ENCODE data around the gene NRG2.

NRG2 gene

GRCh38 chr5:139900546-139901250, 142.4 kb downstream of the NRG2 start:
- no peak for FAIRE-seq

DNA sequence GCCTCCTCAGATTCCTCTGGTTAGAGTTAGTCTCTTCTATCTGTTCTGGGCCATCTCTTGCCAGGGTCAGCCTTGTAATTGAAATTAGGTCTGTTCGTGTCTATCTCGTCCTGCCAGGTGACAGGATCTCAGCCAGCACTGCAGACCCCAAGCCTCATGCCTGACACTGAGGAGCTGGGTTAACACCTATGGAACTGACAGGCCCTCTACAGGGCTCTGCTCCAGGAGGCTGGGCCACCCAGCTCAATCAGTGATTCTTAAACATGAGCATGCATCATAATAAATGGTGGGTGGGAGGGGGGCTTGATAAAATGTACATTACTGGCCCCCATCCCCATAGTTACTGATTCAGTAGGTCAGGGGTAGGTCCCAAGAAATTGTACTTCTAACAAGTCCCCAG, 144.1 kb downstream of the NRG2 start:
- no peak for FAIRE-seq

DNA sequence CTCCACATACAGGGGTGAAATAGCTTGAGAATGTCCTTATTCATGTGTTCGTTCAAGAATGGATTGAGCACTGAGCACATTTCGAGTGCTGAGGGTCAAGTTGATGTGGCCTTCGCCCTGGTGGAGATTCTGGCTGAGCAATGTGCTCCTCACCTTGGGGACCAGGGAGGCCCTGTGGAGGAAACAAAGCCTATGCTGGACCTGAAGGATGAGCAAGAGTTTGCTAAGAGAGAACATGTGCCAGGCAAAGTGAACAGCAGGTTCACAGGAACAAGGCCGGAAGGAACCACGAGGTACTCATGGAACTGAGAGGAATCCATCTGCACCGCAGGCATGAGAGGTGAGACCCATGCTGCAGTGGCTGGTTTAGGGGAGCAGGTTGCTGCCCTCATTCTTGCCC, 145.1 kb downstream of the NRG2 start:
- FAIRE-seq: no peak

GRCh38 chr5:139897342-139897741, 145.8 kb downstream of the NRG2 start:
- FAIRE-seq: no peak

DNA sequence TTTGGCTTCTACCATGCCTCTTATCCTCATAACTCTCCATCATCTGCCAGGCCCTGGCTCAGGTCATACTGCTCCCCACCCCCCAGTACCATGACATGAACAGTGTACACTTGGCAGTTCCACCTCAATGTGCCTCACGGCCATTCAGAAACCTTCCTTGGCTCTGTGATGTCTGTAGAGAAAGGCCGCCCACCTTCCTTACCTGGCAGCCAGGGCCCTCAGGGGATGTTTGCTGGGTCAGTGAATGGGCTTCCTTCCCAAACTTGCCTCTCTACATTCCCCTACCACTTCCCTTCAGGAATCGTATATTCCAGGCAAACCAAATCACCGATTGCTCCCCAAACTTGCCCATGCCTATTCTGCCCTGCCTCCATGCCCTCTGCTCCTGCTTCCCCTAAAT, 146.4 kb downstream of the NRG2 start:
- FAIRE-seq: no peak

DNA sequence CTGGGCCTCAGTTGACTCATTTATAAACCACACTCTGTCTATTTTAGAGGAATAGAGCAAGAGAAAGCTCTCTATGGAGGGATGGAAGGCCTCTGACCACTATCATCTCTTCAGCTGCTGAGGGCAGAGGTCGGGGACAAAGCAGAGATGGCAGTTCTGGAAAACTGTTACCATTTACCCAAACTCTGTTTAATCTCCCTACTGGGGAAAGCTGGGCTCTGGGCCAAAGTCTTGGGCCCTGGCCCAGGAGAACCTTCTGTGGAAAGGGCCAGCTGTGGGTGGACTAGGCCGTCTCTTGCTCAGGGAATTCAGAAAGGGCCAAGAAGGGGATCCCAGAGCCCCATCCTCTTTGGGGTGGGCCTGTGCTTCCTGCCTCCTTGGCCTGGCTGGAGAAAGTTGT, 147.5 kb downstream of the NRG2 start:
- FAIRE-seq: no peak

DNA sequence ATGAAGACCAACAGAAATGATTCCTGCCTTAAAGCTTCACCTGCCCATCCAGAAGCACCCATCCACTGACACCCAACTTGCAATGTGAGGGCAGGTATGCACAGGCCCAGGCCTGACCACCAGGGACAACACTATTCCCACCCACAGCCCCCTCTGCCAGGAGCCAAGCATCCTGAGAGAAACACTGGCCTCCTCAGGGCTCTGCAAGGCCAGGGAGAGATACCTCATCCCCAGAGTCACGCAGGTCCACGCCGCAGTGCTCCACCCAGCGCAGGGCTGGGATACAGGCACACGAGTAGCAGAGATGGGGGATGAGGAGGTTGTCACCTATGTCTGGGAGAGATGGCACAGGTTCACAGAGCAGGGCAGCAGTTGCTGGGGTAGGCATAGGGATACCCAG, 148.1 kb downstream of the NRG2 start:
- FAIRE-seq: no peak

DNA sequence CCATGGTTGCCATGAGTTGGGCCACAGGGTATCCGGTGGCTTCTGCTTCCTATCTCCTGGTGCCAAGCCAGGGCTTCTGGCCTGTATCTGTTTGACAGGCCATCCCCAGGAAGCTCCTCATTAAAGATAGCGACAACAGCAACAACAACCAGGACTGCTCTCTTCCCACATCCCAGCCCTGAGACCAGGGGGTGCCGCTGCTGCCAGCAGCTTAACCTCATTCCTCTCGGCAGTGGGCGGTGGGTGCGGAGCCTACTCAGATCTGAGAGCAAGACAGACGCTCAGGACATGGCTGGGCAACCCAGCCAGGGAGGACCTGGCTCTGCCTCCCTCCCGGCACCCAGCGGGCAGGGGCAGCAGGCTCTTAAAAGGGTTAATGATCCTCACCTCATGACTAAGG, 149.2 kb downstream of the NRG2 start:
- no peak for FAIRE-seq

GRCh38 chr5:139889410-139889809, 153.7 kb downstream of the NRG2 start:
- FAIRE-seq: no peak

DNA sequence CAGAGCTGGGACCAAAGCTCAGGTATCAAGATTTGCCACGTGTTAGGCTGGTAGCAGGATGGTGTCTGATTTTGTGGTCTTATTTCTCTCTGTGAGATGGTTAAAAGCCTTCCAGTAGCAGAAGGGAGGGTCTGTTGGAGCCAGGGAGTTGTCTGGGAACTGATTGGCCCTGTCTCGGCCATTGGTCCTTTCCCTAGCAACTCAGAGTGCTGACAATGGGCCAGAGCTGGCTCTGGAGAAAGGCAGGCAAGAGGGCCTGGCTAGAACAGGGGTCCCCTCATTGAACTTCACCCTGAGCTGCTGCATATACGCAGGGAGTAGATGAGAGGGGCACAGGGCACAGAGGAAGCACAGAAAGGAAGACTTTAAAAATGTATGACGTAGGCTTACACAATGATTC, 154.7 kb downstream of the NRG2 start:
- FAIRE-seq: no peak

- no peak for FAIRE-seq
Measured at GRCh38 chr5:139886213-139886612, 156.9 kb downstream of the NRG2 start.

DNA sequence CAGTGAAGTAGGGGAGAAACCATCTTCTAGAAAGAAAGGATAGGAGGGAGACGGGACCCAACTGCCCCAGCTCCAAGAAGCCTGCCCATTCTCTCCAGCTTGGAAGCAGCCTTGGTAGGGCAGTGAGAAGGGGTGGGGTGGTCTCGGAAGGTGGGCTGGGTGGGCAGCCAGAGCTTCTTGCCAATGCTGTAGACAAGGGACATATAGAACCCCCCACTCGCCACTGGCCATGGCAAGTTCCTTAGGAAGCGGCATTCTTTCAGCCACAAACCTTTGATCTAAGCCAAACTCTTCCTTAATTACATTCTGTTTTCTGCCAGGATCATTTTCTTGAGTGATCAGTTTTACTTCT, 157.3 kb downstream of the NRG2 start:
- no peak for FAIRE-seq

GRCh38 chr5:139885172-139885856, 157.8 kb downstream of the NRG2 start:
- FAIRE-seq: no peak

DNA sequence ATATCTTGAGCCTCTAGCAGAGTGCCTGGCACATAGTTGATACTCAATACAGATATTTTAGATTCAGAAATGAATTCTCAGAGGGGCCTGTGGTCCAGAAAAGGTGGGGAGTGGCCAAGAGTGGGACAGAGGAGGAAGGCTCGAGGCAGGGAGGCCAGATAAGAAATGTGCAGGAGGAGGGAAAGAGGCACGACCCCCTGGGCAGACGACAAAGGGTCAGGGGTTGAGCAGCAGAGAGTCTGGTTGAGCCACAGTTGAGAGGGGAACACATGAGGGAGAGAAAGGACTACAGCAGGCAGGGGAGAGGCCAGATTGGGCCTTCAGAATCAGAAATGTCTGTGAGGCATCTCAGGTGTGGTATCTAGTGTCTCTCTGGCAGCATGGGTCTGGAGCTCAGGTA, 158.4 kb downstream of the NRG2 start:
- FAIRE-seq: no peak

GRCh38 chr5:139884144-139884543, 159.0 kb downstream of the NRG2 start:
- FAIRE-seq: no peak

GRCh38 chr5:139882961-139883539, 160.0 kb downstream of the NRG2 start:
- FAIRE-seq: no peak

- FAIRE-seq: no peak
Measured at GRCh38 chr5:139882316-139882715, 160.8 kb downstream of the NRG2 start.

GRCh38 chr5:139881143-139881733, 161.9 kb downstream of the NRG2 start:
- FAIRE-seq: no peak

DNA sequence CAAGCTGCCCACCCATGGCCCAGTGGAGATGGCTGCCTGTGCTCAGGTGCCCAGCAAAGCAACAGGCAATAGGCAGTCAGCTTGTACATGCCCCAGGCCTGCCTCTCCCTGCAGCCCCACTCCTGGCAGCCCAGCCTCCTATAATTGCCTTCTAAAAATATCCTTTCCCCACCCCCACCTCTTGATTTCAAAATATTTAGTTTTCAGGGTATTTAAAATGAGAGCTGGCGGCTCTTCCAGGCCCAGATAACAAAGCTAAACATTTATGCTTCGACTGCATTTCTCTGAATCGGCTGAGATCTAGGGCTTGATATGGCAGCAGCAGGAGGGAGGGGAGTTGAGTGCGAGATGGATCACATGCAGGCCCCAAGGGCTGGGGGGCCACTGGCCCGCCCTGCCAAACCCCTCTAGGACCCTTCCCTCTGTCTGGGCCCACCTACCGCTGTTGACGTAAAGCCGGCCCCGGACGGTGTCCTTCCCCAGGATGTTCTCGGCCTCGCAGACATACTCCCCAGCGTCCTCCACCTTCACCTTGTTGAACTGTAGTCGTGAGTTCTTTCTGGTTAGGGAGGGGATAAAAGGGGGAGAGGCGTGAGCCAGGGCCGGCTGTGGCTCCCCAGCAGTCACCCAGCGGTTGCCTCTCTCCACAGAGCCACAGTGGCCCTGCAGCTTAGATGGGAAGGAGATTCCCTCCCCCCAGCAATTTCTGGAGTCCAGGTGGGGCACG, 162.5 kb downstream of the NRG2 start:
- FAIRE-seq: no peak

DNA sequence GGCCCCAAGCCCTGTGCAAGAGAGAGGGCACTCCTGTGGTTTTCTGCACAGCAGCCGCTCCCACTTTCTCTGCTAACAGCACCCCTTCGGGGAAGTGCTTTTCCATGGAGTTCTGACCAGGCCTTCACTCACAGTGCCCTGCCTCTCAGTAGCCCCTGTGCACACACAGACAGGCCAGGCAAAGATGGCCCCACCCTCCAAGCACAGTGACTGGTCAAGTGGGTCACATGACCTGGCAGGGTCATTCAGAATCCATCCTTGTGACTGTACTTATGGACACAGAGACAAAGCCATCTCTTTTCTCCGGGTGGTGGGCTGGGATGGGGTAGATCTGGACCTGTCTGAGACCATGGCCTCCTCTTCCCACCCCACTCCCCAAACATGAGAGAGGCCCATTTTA, 165.0 kb downstream of the NRG2 start:
- FAIRE-seq: no peak

- no peak for FAIRE-seq
Measured at GRCh38 chr5:139877129-139877597, 165.9 kb downstream of the NRG2 start.

DNA sequence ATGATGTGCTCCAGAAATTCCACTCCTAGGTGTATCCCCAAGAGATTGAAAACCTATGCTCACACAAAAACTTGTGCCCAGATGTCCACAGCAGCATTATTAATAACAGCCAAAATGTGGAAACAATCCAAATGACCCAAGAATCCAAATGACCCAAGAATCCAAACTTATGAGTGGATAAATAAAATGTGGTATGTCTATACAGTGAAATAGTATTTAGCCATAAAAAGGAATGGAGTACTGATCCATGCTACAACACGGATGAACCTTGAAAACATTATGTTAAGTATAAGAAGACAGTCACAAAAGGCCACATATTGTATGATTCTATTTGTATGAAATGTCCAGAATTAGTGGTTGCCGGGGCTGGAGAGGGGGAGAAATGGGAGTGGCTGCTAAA, 167.1 kb downstream of the NRG2 start:
- no peak for FAIRE-seq

All from colon (tissue), 2 donors.